Tibial artery (tissue), 4 donors: ENCODE results near the gene ADGRG6.
"Not testable (repeated sequence)": the region's sequence is repeated elsewhere in the genome, so short reads cannot be mapped to it uniquely, and the experiment has no call there.

ENCODE experiments used
- DNase-seq, 2 donors: peaks; one replicate each; pipeline ENCODE4 v3.0.0-alpha.2; 2019
- H3K27ac ChIP-seq, 2 donors: fragments of 200-600 bp; sonication (generic) in 1 of 2; 1 replicate in 1 of 2; 2 replicates in 1 of 2; pipeline ENCODE4 v1.5.1; 2018 to 2019; ENCODE audit warnings: mild to moderate bottlenecking in 1 of 2
- H3K27me3 ChIP-seq, 2 donors: fragments of 200-600 bp; sonication (generic) in 1 of 2; one replicate each; pipeline versions ENCODE4 v1.5.1 to v1.6.0; 2016 to 2019
- H3K36me3 ChIP-seq, 3 donors: fragments of 200-600 bp; sonication (generic) in 2 of 3; one replicate each; pipeline ENCODE4 v1.5.1; 2016 to 2019; ENCODE audit warnings: mild to moderate bottlenecking in 2 of 3
- H3K4me1 ChIP-seq, 4 donors: fragments of 200-600 bp; sonication (generic) in 2 of 4; 1 replicate in 3 of 4; 2 replicates in 1 of 4; pipeline ENCODE4 v1.5.1; 2016 to 2019
- H3K4me3 ChIP-seq, 2 donors: fragments of 200-600 bp; sonication (generic) in 1 of 2; 1 replicate in 1 of 2; 2 replicates in 1 of 2; pipeline ENCODE4 v1.5.1; 2018 to 2019; ENCODE audit warnings: mild to moderate bottlenecking in 2 of 2
- H3K9me3 ChIP-seq, 3 donors: fragments of 200-600 bp; sonication (generic) in 1 of 3; one replicate each; pipeline ENCODE4 v1.5.1; 2016 to 2019
- intact Hi-C: fragments of 100-400 bp; cut with DNase I; formaldehyde crosslinking; loops from one replicate; pipeline ENCODE4 v1.15.0; 2023; ENCODE audit warnings: low total_unique reads
- TF ChIP-seq, protein P1 (sequence below), 2 experiments: fragments of 200-600 bp in 1 of 2; fragments of 450-650 bp in 1 of 2; IDR thresholded peaks; one replicate each; pipeline ENCODE4 v1.5.1; 2017 to 2019; ENCODE audit warnings: antibody characterized with exemption in 2 of 2, mild to moderate bottlenecking in 1 of 2, moderate library complexity in 1 of 2

Gene ADGRG6

DNA sequence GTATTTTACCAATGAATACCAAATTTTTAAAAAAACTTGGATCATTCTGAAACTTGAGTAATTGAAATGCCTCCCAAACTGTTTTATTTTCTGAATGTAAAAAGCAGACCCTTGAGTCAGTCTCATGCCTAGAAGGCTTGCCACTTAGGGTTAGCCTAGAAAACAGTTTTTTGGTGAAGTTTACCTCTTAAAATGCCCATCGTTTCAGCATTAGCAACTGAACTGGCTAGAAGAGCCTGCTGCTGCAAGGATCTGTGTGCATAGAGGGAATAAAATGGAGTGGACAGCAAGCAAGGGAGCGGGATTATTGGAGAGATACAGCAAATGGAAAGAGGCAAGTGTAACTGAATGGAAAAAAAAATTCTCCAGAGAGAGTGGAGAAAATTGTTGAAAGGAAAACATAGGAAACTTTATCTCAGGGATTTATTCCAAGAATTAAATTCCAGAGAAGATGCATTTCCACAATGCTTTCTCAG lies 40.1 kb downstream of the ADGRG6 start:
- DNase-seq: no peak
- Histone ChIP-seq H3K27me3 (no peaks in the 10 kb centered on the region), H3K9me3 (no peaks in the 10 kb centered on the region), H3K36me3 (no peaks in the 10 kb centered on the region), H3K4me1 (no peaks in the 10 kb centered on the region), H3K4me3 (no peak overlapping the region), H3K27ac (no peak overlapping the region)
- TF ChIP-seq, protein P1, sequence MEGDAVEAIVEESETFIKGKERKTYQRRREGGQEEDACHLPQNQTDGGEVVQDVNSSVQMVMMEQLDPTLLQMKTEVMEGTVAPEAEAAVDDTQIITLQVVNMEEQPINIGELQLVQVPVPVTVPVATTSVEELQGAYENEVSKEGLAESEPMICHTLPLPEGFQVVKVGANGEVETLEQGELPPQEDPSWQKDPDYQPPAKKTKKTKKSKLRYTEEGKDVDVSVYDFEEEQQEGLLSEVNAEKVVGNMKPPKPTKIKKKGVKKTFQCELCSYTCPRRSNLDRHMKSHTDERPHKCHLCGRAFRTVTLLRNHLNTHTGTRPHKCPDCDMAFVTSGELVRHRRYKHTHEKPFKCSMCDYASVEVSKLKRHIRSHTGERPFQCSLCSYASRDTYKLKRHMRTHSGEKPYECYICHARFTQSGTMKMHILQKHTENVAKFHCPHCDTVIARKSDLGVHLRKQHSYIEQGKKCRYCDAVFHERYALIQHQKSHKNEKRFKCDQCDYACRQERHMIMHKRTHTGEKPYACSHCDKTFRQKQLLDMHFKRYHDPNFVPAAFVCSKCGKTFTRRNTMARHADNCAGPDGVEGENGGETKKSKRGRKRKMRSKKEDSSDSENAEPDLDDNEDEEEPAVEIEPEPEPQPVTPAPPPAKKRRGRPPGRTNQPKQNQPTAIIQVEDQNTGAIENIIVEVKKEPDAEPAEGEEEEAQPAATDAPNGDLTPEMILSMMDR (IDR thresholded peaks at IDR 0.05): no peak
- intact Hi-C loops: no loop called here

DNA sequence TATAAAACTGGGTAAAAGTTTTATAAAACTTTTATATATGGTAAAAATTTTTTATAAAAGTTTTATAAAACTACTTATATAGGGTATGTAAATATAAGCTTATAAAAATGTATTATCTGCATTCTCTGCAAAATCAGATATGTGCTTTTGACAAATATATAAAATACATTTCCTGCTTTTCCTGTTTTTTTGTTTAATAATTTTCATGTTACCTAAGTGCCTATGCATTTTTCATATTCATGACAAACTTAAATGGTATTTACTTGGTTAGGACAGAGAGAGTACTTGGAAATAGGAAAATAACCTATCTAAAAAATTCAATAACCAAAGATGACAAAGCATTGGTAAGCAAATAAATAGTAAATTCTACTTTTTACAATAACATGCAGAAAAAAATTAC lies 41.2 kb downstream of the ADGRG6 start:
- TF ChIP-seq, protein P1 (IDR thresholded peaks at IDR 0.05): no peak
- Histone ChIP-seq H3K27me3 (no peaks in the 10 kb centered on the region), H3K4me1 (no peaks in the 10 kb centered on the region), H3K4me3 (no peak overlapping the region), H3K27ac (no peak overlapping the region), H3K36me3 (no peaks in the 10 kb centered on the region), H3K9me3 (no peaks in the 10 kb centered on the region)
- intact Hi-C loops: no loop called here
- no peak for DNase-seq

DNA sequence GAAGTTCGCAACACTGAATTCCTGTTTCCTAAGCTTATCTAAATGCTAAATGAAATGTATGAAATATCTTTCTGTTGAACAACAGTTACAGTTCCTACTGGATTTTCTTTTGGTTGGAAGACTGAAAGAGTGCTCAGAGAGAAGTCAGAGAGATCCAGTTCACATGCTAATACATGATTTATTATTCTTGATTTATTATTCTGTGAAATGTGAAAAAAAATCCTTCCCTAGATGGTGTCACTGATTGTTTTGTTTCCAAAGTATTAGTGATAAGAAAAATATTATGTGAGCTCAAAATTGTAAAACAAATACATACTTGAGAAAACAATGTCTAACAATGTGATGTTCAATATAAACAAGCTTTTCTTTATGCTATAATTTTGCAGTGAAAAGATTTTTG lies 42.1 kb downstream of the ADGRG6 start:
- no peaks in the 10 kb centered on the region for H3K36me3 ChIP-seq
- intact Hi-C loops: no loop called here
- no peak overlapping the region for H3K4me3 ChIP-seq
- no peak overlapping the region for H3K27ac ChIP-seq
- H3K27me3 ChIP-seq: no peaks in the 10 kb centered on the region
- no peaks in the 10 kb centered on the region for H3K9me3 ChIP-seq
- no peak for DNase-seq
- TF ChIP-seq, protein P1 (IDR thresholded peaks at IDR 0.05): no peak
- no peaks in the 10 kb centered on the region for H3K4me1 ChIP-seq

DNA sequence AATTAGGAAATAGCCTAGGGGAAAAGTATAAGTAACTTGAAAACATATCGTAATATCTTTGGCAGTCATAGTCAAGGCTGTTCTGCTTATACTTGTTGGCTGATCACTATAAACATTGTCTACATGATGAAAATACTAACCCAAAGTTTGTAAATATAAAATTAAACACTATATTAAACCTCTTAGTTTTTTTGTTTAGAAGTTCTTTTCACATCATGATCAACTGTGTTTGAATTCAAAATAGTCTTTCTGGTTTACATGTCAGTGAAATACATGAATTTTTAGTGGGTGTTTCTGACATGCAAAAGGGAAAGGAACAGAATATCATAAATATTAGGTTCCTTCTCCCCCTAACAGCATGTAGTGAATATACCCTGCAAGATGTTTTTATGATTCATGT lies 43.5 kb downstream of the ADGRG6 start:
- Histone ChIP-seq H3K4me1 (no peaks in the 10 kb centered on the region), H3K4me3 (no peak overlapping the region), H3K27me3 (no peaks in the 10 kb centered on the region), H3K9me3 (no peaks in the 10 kb centered on the region), H3K36me3 (no peaks in the 10 kb centered on the region), H3K27ac (no peak overlapping the region)
- no peak for DNase-seq
- intact Hi-C loops: no loop called here
- TF ChIP-seq, protein P1 (IDR thresholded peaks at IDR 0.05): no peak

DNA sequence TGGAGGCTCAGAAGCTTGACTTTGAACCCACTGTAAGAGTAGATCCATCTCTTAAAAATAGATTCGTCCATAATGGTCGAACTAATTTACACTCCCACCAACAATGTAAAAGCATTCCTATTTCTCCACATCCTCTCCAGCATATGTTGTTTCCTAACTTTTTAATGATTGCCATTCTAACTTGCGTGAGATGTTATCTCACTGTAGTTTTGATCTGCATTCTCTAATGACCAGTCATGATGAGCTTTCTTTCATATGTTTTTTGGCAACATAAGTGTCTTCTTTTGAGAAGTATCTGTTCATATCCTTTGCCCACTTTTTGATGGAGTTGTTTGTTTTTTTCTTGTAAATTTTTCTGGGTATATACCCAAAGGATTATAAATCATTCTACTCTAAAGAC lies 44.4 kb downstream of the ADGRG6 start:
- H3K27me3 ChIP-seq, H3K4me3 ChIP-seq, H3K4me1 ChIP-seq, H3K36me3 ChIP-seq, H3K27ac ChIP-seq, DNase-seq, H3K9me3 ChIP-seq, intact Hi-C loops: not testable (repeated sequence)

DNA sequence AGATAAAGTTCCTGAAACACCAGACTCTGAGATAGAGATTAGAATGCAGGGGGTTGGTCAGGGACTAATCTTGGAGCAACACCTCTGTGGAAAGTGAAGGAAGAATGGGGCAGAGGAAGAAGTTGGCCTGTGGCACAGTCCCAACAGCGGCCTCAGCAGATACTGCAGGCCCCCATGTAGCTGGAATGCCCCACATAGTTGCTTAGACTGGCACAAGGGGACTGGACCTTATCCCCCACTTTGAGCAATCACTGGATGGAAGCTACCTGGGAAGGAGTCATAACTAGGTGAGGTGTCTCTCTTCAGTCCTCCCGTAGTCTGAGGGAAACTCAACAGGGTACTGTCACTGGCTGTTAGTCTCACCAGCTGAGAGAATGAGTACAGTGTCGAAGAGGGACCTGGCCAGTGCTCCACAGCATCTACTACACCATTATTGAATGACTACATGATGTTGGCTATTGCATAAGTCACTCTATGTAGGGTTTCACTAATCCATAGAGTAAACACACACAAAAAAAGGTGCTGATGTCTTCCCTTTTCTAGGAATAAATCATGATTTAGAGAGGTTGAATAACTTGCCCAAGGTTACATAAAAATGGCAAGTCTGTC lies 47.5 kb downstream of the ADGRG6 start:
- H3K27me3 ChIP-seq: no peaks in the 10 kb centered on the region
- H3K4me3 ChIP-seq: no peak overlapping the region
- H3K36me3 ChIP-seq: no peaks in the 10 kb centered on the region
- H3K4me1 ChIP-seq: no peaks in the 10 kb centered on the region
- H3K9me3 ChIP-seq: no peaks in the 10 kb centered on the region
- H3K27ac ChIP-seq: no peak overlapping the region
- TF ChIP-seq, protein P1 (IDR thresholded peaks at IDR 0.05): no peak
- no peak for DNase-seq
- intact Hi-C loops: no loop called here
